Left ventricle myocardium inferior (tissue), 1 donor: ENCODE data around the gene EDEM1. TPM values are rescaled to one million over a fixed set of nuclear protein-coding genes. Genes with fewer than 3 reads are reported as not detected.

Source experiments
- DNase-seq: peaks from one replicate; pipeline ENCODE4 v3.0.0-alpha.2; 2020
- H3K27ac ChIP-seq: fragments of 200-600 bp; replicated peaks from 2 replicates; pipeline ENCODE4 v1.8.0; 2021
- H3K27me3 ChIP-seq: fragments of 200-600 bp; 2 replicates; pipeline ENCODE4 v1.8.0; 2021; ENCODE audit warnings: low read depth
- H3K36me3 ChIP-seq: fragments of 200-600 bp; 2 replicates; pipeline ENCODE4 v1.8.0; 2021
- H3K4me1 ChIP-seq: fragments of 200-600 bp; 2 replicates; pipeline ENCODE4 v1.8.0; 2021
- H3K4me3 ChIP-seq: fragments of 200-600 bp; 2 replicates; pipeline ENCODE4 v1.8.0; 2021; ENCODE audit warnings: mild to moderate bottlenecking, moderate library complexity
- H3K9me3 ChIP-seq: fragments of 200-600 bp; replicated peaks from 2 replicates; pipeline ENCODE4 v1.8.0; 2021
- intact Hi-C: fragments of 100-400 bp; cut with micrococcal nuclease; formaldehyde crosslinking; loops from one replicate; pipeline ENCODE4 v1.11.0; 2022
- total RNA-seq: library from RNA; stranded (reverse); fragmentation: NEBNext Ultra II Directional; extraction: Animal tissue kit (Norgen Biotek cat#: 25700); gene quantifications from one replicate; pipeline ENCODE4 v1.2.1, GENCODE V29; 2021
- TF ChIP-seq, protein P1 (sequence below): fragments of 200-600 bp; IDR thresholded peaks from 2 replicates; pipeline ENCODE4 v1.8.0; 2021; ENCODE audit warnings: antibody characterized with exemption, mild to moderate bottlenecking, borderline replicate concordance
- donor health status: DM: no; HTN: yes; CAD: no; lungs with severe emphysema.

Gene EDEM1
- total RNA-seq, 1 donor from 2014 or later = 7.9 TPM

DNA sequence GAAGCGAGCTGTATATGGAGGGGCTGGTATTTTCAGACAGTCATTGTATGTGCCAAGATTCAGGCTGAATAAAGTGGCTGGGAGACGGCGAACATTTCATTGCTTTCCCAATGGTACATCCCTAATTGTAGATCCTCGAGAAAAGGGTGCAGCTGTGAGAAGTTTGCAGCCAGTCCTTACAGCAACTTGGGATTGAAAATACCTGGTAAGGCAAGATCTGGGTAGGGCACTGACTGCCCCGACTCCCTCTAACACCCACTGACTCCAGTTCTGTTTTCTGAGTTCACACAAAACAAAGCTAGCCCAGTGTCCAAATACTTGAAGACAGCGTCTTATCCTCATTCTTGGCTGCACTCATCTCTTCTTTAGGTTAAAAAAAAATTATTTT is 63.7 kb downstream of the EDEM1 start:
- Histone ChIP-seq H3K4me3 (peak overlapping the region; percentile 38), H3K9me3 (no peaks in the 10 kb centered on the region), H3K27ac (no peak overlapping the region), H3K36me3 (no peaks in the 10 kb centered on the region), H3K27me3 (peaks cover 8% of the 10 kb centered on the region), H3K4me1 (no peaks in the 10 kb centered on the region)
- intact Hi-C loops = no loop called here
- DNase-seq = no peak
- TF ChIP-seq, protein P1, sequence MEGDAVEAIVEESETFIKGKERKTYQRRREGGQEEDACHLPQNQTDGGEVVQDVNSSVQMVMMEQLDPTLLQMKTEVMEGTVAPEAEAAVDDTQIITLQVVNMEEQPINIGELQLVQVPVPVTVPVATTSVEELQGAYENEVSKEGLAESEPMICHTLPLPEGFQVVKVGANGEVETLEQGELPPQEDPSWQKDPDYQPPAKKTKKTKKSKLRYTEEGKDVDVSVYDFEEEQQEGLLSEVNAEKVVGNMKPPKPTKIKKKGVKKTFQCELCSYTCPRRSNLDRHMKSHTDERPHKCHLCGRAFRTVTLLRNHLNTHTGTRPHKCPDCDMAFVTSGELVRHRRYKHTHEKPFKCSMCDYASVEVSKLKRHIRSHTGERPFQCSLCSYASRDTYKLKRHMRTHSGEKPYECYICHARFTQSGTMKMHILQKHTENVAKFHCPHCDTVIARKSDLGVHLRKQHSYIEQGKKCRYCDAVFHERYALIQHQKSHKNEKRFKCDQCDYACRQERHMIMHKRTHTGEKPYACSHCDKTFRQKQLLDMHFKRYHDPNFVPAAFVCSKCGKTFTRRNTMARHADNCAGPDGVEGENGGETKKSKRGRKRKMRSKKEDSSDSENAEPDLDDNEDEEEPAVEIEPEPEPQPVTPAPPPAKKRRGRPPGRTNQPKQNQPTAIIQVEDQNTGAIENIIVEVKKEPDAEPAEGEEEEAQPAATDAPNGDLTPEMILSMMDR = no peak

DNA sequence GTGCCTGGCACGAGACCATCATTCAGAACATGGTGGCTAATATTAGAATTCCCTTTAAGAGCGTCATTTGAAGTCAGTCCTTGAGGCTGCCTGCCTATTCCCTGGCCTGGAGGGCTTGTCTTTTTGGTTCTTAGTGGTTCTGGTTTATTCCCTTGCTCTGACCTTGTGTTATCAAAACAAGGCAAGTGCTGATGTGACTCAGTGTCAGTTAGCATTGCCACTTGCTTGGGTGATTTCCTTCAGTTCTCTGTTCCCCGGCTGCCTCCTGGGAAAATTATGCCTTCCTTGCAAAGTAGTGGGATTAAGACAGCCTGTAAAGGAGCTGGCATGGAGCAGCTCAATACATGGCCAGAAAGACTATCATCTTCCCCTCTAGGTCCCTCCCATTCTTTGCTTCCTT is 64.6 kb downstream of the EDEM1 start:
- TF ChIP-seq, protein P1 = no peak
- Histone ChIP-seq H3K27ac (no peak overlapping the region), H3K4me3 (no peak overlapping the region), H3K9me3 (no peaks in the 10 kb centered on the region), H3K36me3 (no peaks in the 10 kb centered on the region), H3K27me3 (peaks cover 8% of the 10 kb centered on the region), H3K4me1 (no peaks in the 10 kb centered on the region)
- DNase-seq = no peak
- intact Hi-C loops = no loop called here

DNA sequence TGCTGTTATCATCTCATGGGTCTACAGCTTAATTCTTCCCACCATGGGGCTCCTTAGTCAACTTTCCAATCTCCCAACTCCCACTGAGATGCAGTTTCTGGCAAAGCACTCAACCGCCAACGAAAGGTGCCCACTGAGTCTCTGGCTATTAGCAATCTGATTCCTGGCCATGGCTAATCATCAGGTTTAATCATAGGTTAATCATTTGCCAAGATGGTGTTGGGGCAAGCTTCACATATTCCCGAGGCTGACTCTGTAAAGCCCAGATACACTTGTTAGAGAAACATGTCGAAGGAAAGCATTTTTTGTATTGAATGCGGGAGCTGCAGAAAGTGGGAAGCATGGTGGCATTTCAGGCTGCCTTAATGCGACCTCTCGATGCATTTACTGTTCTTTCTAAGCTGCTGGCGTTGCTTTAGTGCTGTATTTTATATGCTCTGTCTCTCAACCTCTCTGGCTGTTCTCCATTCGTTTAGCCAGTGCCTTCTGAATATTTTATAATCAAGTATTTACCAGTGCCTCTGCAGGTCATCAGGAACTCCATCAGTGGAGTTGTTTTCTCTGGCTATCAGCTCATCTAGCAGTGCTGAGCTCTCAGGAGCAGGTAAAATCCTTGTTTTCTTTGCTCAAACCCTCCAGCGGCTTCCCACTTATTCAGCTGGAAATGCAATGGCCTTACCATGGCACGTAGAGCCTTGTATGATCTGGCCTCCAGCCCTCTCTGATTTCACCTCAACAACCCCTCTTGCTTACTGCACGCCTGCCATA is 67.0 kb downstream of the EDEM1 start:
- intact Hi-C loops = no loop called here
- DNase-seq = no peak
- TF ChIP-seq, protein P1 = no peak
- Histone ChIP-seq H3K9me3 (no peaks in the 10 kb centered on the region), H3K4me1 (no peaks in the 10 kb centered on the region), H3K27ac (no peak overlapping the region), H3K4me3 (no peak overlapping the region), H3K27me3 (peaks cover 17% of the 10 kb centered on the region), H3K36me3 (no peaks in the 10 kb centered on the region)

DNA sequence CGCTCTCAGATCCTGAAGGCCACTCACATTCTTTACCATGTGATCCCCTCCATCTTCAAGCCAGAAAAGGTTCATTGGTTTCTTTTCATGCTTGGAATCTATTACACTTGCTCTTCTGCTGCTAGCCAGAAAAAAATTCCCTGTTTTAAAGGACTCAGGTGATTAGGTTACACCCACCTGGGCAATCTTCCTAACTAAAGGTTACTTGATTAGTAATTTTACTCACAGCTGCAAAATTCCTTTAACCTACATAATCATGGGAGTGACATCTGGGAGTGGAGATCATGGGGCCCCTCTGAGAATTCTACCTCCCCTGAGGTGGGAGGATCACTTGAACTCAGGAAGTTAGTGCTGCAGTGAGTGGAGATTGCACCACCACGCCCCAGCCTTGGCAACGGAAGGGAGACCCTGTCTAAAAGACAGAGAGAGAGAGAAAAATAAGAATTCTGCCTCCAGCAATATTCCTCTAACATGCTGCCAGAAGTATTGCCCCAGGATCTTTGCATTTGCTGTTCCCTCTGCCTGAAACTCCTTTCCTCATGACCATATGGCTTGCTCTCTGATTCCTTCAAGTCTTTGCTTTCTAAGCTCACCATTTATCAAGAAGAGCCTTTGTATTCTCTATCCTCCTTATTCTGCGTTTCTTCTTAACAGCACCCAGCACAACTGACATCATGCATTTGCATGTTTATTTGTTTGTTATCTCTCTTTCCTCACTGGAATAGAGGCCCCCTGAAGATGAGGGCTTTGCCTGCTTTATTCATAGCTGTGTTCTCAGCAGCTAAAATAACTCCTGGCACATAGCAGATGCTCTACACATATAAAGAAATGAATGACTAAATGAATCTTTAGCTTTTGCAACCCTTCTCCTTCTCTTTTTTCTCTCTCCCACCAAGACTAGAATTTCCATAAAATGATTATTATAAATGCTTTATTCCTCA is 68.2 kb downstream of the EDEM1 start:
- no peak for DNase-seq
- Histone ChIP-seq H3K36me3 (no peaks in the 10 kb centered on the region), H3K27me3 (peaks cover 17% of the 10 kb centered on the region), H3K4me1 (no peaks in the 10 kb centered on the region), H3K4me3 (no peak overlapping the region), H3K9me3 (no peaks in the 10 kb centered on the region), H3K27ac (no peak overlapping the region)
- TF ChIP-seq, protein P1 = no peak
- intact Hi-C loops = no loop called here

DNA sequence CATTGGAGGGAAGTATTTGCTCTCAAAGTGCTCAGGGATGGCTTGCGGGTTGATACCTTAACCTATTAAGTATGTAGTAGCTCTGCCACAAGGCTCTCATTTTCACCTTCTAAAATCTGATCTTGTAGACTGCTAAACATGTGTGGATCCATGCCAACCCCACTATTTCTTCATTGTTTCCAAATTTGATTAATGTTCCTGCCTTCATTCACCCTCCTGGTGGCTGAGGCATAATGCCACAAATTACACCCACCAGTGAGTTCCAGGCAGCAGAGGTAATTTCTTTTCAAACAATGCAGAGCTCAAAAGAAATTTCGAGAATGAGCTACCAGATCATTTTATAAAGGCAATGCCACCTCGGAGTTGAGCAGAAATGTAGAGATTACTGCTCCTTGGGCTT is 71.0 kb downstream of the EDEM1 start:
- TF ChIP-seq, protein P1 = no peak

More for the DNA sequence above, 71.0 kb downstream of the EDEM1 start:
- Histone ChIP-seq H3K4me3 (no peak overlapping the region), H3K27me3 (peaks cover 17% of the 10 kb centered on the region), H3K9me3 (no peaks in the 10 kb centered on the region), H3K4me1 (no peaks in the 10 kb centered on the region), H3K36me3 (no peaks in the 10 kb centered on the region), H3K27ac (no peak overlapping the region)
- intact Hi-C loops = no loop called here
- no peak for DNase-seq
